Left cardiac atrium (tissue), 4 donors: ENCODE measurements around the gene PLPPR4. TPM values are rescaled to one million over a fixed set of nuclear protein-coding genes. Genes with fewer than 3 reads are reported as not detected.

Experiments used
- ATAC-seq, 2 donors: fragments of 200-7000 bp; cut with Tn5 transposase; one replicate each; pipeline ENCODE4 v1.9.1; 2020; ENCODE audit warnings: mild to moderate bottlenecking in 2 of 2, moderate library complexity in 2 of 2
- DNase-seq: peaks from one replicate; pipeline ENCODE4 v3.0.0-alpha.2; 2020
- intact Hi-C, 2 donors: fragments of 100-400 bp; cut with DNase I; formaldehyde crosslinking; loops; one replicate each; pipeline versions ENCODE4 v1.14.1 to v1.15.1; 2022 to 2023
- long read RNA-seq: library from polyadenylated mRNA; unstranded; transcript quantifications from one replicate; pipeline ENCODE4 v2.0.0, GENCODE V29; 2021
- total RNA-seq, 2 donors: library from RNA; stranded (reverse); fragmentation: NEBNext Ultra II Directional; extraction: Animal tissue kit (Norgen Biotek cat#: 25700); gene quantifications; one replicate each; pipeline ENCODE4 v1.2.1, GENCODE V29; 2021
- donor health status: DM: no; HTN: yes; CAD: no.
- donor health status: DM: no; HTN: yes; CAD: no; lungs with severe emphysema.
- donor health status: DM: yes; HTN: yes; CAD: no.
- donor health status: Dilated cardiomyopathy.

Gene PLPPR4, protein sequence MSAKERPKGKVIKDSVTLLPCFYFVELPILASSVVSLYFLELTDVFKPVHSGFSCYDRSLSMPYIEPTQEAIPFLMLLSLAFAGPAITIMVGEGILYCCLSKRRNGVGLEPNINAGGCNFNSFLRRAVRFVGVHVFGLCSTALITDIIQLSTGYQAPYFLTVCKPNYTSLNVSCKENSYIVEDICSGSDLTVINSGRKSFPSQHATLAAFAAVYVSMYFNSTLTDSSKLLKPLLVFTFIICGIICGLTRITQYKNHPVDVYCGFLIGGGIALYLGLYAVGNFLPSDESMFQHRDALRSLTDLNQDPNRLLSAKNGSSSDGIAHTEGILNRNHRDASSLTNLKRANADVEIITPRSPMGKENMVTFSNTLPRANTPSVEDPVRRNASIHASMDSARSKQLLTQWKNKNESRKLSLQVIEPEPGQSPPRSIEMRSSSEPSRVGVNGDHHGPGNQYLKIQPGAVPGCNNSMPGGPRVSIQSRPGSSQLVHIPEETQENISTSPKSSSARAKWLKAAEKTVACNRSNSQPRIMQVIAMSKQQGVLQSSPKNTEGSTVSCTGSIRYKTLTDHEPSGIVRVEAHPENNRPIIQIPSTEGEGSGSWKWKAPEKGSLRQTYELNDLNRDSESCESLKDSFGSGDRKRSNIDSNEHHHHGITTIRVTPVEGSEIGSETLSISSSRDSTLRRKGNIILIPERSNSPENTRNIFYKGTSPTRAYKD
- total RNA-seq, result 1 to 10 TPM; 1.5 to 1.9 TPM
- long read RNA-seq, partial matches to known transcripts, result 2 of 2 reads
- long read RNA-seq, other reads (novel, unspliced or antisense), result 0 of 2 reads

DNA sequence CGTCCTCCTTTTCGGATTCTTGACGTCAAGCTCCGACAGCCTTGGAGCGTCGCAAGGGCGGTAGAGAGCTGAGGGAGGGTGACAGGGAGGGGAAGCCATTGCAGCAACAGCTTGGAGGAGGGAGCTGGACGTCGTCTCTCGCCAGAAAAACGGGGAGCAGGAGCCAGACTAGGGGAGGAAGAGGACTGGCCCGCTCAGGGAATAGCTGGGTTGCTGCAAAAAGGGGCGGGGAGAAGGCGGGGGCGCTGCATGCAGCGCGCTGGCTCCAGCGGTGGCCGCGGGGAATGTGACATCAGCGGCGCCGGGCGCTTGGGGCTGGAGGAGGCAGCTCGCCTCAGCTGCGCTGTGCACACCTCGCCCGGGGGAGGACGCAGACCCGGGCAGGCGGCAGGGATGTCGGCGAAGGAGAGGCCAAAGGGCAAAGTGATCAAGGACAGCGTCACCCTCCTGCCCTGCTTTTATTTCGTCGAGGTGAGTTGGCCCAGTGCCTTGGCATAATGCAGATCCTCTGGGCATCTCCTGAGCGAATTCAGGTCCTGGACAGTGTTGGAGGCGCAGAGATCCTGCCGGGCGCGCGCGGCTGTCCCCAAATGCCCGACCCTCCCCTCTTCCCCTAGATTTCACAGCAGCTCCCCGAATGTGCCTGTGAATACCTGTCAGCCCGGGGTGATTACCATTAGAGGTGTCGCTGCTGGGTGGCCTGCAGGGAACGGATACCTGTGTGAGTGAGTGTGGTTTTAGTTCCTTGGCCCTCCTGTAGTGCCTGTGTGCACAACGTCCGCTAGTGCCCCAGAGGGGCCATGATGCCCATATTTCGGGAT is at the start of gene PLPPR4:
TSS of gene PLPPR4 (plus strand) at position 292 of the 821 bp plus-strand sequence. CDS start at position 394, 102 bp downstream.
- DNase-seq (peak; percentile 64), ATAC-seq (peak; percentile 88 to 96)
- intact Hi-C loops, result no loop called here

- intact Hi-C loops, result no loop called here
Observed at GRCh38 chr1:99216956-99217355, 47.3 kb upstream of the PLPPR4 start.

GRCh38 chr1:99217599-99217998 is 46.7 kb upstream of the PLPPR4 start:
- DNase-seq (no peak), ATAC-seq (no peak)
- intact Hi-C loops, result no loop called here

More at GRCh38 chr1:99216956-99217355, 47.3 kb upstream of the PLPPR4 start:
- no peak for ATAC-seq
- DNase-seq, result no peak

DNA sequence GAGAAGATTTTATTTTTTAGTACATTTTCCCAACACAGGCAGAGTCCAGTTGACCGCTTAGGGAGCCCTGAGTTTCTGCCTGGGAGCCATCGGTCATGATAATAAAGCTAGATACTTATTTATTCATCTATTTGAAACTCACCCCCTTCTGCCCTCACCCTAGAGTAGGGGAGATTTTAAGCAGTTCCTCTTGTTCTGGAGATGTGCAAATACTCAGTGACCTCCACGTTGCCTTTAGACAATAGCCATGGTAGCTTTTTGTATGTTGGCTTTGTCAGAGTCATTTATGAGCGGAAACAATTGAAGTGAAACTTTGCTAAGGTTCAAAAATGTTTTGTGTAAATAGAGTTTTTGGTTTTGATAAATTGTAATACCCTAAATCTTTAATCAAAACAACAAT is 45.7 kb upstream of the PLPPR4 start:
- no peak for DNase-seq
- ATAC-seq, result no peak
- intact Hi-C loops, result no loop called here

DNA sequence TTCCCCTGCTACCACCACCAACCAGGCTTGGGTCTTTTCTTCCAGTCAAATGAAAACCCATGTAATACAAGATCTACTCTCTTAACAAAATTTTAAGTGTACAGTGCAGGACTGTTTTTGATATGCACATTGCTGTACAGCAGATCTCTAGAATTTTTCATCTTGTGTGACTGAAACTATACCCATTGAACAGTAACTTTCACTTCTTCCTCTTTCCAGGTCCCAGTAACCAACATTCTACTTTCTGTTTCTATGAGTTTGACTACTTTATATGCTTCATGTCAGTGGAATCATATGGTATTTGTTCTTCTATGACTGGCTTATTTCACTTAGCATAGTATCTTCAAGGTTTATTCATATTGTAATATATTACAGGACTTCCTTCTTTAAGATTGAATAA is 45.3 kb upstream of the PLPPR4 start:
- no peak for ATAC-seq
- intact Hi-C loops, result no loop called here
- no peak for DNase-seq

DNA sequence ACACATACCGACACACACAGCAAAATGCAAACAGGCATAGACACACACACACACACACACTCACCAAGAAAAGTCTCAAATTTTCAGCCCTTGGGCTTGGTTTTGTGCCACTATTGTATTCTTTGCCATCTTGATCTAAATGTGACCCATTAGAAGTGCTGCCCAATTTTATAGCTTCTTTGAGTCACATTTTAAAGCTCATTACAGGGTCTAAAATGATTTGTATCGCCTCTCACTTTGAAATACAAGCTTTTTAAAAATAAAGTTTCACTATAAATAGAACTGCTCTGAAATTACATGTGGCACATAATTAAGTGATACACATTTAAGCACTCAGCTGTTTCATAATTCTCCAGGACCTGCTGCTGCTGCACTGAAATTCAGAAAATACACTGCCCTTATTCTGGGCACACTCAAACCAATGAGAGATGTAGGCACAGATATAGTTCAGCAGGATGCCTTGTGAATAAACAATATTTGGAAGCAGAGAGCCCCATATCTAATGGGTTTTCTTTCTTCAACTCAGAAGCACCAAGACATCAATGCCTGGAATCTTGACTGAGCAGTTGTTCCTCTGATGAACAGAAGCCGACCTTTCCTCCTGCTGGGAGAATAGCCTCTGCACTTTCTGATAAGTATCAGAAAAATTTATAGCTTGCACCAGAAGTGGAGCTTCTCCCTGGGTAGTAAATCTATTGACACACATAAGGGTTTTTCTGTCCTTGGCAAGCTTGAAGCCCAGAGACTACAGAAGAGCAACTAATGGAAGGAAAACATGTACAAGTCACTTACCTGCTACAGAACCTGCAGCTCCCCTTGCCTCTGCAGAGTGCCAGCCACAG is 37.0 kb upstream of the PLPPR4 start:
- intact Hi-C loops, result no loop called here
- ATAC-seq, result no peak
- DNase-seq, result no peak

- no peak for DNase-seq
- intact Hi-C loops, result no loop called here
- ATAC-seq, result no peak
Observed at GRCh38 chr1:99228153-99228552, 36.1 kb upstream of the PLPPR4 start.

DNA sequence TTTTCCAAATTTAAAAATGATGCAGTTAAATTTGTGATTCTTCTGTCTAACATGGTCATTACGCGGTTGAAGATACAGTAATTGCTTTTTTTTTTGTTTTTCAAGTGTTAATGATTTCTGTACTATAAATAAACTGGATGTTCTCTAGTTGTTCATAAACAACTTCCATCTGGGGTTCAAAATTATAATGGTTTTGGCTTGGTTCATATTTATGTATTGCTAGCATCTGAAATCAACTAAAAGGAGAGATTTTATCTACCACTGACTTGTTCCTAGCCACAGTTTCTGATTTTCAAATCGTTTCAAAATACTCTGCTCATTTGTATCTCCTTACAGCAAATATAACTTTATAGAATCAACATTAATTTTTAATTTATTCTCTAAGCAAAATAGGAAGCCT is 35.2 kb upstream of the PLPPR4 start:
- ATAC-seq (no peak), DNase-seq (no peak)
- intact Hi-C loops, result no loop called here

DNA sequence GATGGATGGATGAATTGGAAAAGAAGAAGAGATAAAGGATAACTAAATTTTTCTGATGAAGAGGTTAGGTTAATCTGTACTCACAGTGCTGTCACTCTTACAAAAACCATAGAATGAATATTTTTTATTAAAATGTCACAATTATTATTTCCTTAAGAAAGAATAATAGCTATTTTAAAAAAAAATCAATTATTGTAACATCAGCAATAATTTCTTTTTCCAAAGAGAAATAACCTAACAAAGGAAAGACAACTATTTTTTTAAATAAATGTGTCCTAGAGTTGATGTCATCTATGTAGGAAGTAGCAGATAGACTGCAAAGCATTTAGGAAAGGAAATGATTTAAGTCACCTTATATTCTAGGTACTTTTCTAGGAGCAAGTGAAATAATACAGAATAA is 33.6 kb upstream of the PLPPR4 start:
- ATAC-seq (no peak), DNase-seq (no peak)
- intact Hi-C loops, result no loop called here

DNA sequence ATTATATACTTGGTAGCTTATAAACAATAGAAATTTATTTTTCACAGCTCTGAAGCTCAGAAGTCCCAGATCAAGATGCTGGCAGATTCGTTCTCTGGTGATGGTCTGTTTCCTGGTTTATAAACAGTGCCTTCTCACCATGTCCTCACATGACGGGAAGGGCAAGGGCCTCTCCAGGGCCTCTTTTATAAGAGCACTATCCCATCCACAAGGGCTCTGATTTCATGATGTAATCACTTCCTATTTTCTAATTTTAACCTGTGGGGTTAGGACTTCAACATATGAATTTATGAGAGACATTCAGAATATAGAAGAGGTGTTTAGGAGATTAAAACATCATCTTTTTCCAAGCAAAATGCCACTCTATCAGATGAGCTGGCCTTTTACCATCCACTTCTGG is 32.1 kb upstream of the PLPPR4 start:
- intact Hi-C loops, result no loop called here
- no peak for DNase-seq
- ATAC-seq, result no peak

DNA sequence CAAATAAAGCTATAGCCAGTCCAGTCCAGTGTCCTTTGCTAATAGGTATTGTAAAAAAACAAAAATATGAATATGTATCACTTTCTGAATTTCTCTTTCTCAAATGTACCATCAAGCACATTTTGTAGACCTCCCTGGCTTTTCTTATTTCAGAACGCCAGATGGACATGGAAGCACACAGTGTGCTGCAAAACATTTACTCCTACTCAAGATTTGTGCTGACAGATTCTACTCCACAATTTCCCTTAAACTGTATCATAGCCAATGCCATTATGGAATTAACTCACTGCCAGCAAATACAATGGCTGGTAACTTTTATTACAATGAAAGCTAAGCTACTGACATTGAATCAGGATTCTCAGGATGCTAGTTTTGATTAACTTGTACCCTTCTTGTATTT is 30.8 kb upstream of the PLPPR4 start:
- no peak for ATAC-seq
- DNase-seq, result no peak
- intact Hi-C loops, result no loop called here

GRCh38 chr1:99236756-99237155 is 27.5 kb upstream of the PLPPR4 start:
- intact Hi-C loops, result no loop called here
- no peak for DNase-seq
- no peak for ATAC-seq

GRCh38 chr1:99239690-99240089 is 24.6 kb upstream of the PLPPR4 start:
- ATAC-seq, result no peak
- intact Hi-C loops, result no loop called here
- no peak for DNase-seq

GRCh38 chr1:99240621-99241020 is 23.7 kb upstream of the PLPPR4 start:
- ATAC-seq, result no peak
- no peak for DNase-seq
- intact Hi-C loops, result no loop called here

GRCh38 chr1:99246152-99246551 is 18.1 kb upstream of the PLPPR4 start:
- no peak for ATAC-seq
- no peak for DNase-seq

GRCh38 chr1:99247199-99247598 is 17.1 kb upstream of the PLPPR4 start:
- intact Hi-C loops, result no loop called here
- ATAC-seq (no peak), DNase-seq (no peak)

More at GRCh38 chr1:99246152-99246551, 18.1 kb upstream of the PLPPR4 start:
- intact Hi-C loops, result no loop called here

DNA sequence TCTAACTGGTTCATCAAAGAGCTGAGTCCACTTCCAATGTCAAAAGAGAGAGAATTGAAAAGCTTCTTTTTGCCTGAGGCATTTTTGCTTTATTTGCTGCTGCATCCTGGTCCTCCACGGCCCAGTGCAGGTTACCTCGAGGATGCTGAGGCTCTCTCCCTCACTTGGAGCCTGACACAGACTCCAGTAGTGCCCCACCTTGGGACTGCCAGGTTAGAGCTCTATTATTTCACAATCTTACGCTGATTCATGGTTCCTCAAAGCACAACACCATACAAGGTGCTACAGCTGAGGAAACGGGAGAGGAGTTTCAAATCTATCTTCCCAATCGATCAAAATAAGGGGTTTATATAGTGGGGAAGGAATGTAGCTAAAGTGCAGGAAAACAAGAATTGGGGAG is 13.6 kb upstream of the PLPPR4 start:
- no peak for DNase-seq
- intact Hi-C loops, result no loop called here
- no peak for ATAC-seq

DNA sequence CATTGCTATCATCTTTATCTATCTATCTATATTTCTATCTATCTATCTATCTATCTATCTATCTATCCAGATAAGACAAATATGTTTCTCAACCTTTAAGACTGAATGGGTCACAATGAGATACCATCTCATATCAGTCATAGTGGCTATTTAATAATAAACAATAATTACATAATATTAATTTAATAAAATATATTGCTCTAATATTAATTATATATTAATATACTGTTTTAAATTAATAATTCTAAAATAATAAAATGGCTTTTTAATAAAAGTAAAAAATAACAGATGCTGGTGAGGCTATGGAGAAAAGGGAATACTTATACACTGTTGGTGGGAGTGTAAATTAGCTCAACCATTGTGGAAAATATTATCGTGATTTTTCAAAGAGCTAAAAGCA is 13.0 kb upstream of the PLPPR4 start:
- intact Hi-C loops, result no loop called here
- no peak for ATAC-seq
- no peak for DNase-seq

- intact Hi-C loops, result no loop called here
Observed at GRCh38 chr1:99252630-99253029, 11.7 kb upstream of the PLPPR4 start.

More at GRCh38 chr1:99252630-99253029, 11.7 kb upstream of the PLPPR4 start:
- ATAC-seq (no peak), DNase-seq (no peak)
